Kidney (tissue), 14 donors: ENCODE data around the gene CAMSAP2. TPM values are rescaled to one million over a fixed set of nuclear protein-coding genes. Genes with fewer than 3 reads are reported as not detected.

Experiments
- DNase-seq, 5 donors: peaks; one replicate each; pipeline ENCODE4 v3.0.0-alpha.2; 2013 to 2020
- FAIRE-seq: peaks from 2 replicates; lab custom pipeline; 2012; peaks lifted over from hg19 to GRCh38; lab: Jason Lieb, UNC
- H3K27ac ChIP-seq, 2 donors: one replicate each; pipeline ENCODE4 v1.7.0; 2013; ENCODE audit warnings: low read depth in 2 of 2, low read length in 2 of 2, inconsistent platforms in 1 of 2
- H3K27me3 ChIP-seq: one replicate; pipeline ENCODE4 v1.7.1; 2013; ENCODE audit warnings: low read length, inconsistent platforms; ENCODE audit not compliant: control insufficient read depth, insufficient read depth
- H3K36me3 ChIP-seq, 3 donors: one replicate each; pipeline versions ENCODE4 v1.7.0 to v1.7.1; 2013; ENCODE audit warnings: low read length in 3 of 3, control low read depth in 1 of 3, inconsistent platforms in 1 of 3; ENCODE audit not compliant: insufficient read depth in 3 of 3, control insufficient read depth in 2 of 3
- H3K4me1 ChIP-seq, 3 donors: one replicate each; pipeline versions ENCODE4 v1.7.0 to v1.7.1; 2013; ENCODE audit warnings: low read length in 3 of 3, inconsistent platforms in 1 of 3, low read depth in 1 of 3; ENCODE audit not compliant: control insufficient read depth in 2 of 3, insufficient read depth in 2 of 3
- H3K4me3 ChIP-seq, 3 donors: one replicate each; pipeline versions ENCODE4 v1.7.0 to v1.8.1; 2013; ENCODE audit warnings: low read length in 3 of 3, control low read depth in 1 of 3, inconsistent platforms in 1 of 3
- H3K9ac ChIP-seq, 3 donors: one replicate each; pipeline versions ENCODE4 v1.7.0 to v1.7.1; 2013; ENCODE audit warnings: low read length in 3 of 3, control low read depth in 1 of 3, inconsistent platforms in 1 of 3
- H3K9me3 ChIP-seq, 3 donors: one replicate each; pipeline versions ENCODE4 v1.7.0 to v1.7.1; 2013; ENCODE audit warnings: low read length in 3 of 3, control low read depth in 1 of 3, inconsistent platforms in 1 of 3; ENCODE audit not compliant: control insufficient read depth in 2 of 3, insufficient read depth in 1 of 3
- CTCF ChIP-seq: IDR thresholded peaks from 3 replicates; pipeline ENCODE4 v1.5.1; 2012; ENCODE audit warnings: mild to moderate bottlenecking, moderate library complexity, borderline replicate concordance; ENCODE audit not compliant: insufficient read depth; ENCODE audit errors: extremely low read depth
- intact Hi-C: fragments of 100-400 bp; cut with DNase I; formaldehyde crosslinking; loops from one replicate; pipeline ENCODE4 v1.11.1; 2022
- polyA plus RNA-seq: library from polyadenylated mRNA; stranded (reverse); fragments of 350-450 nt; fragmentation: Illumina TruSeq; extraction: RNeasy Lipid Tissue Mini Kit (QIAGEN cat#74804); gene quantifications from one replicate; pipeline ENCODE4 v1.2.3, GENCODE V29; 2014; ENCODE audit warnings: low read depth, low replicate concordance; ENCODE audit not compliant: insufficient read depth
- total RNA-seq: library from RNA; stranded (reverse); fragmentation: NEBNext Ultra II Directional; extraction: Animal tissue kit (Norgen Biotek cat#: 25700); gene quantifications from one replicate; pipeline ENCODE4 v1.2.1, GENCODE V29; 2021
- donor health status: control.
- donor health status: control.
- donor health status: control.
- donor health status: control.
- donor health status: control.
- donor health status: DM: yes; HTN: yes; CAD: no.
- donor health status: Normal renal cell carcinoma (clear cell type).

Gene CAMSAP2
- total and polyA plus RNA-seq, 2 donors from 2014 or later, result 7.5 to 30.3 TPM

GRCh38 chr1:200733907-200734306, 4.8 kb upstream of the CAMSAP2 start:
- Histone ChIP-seq H3K27me3 (no peaks in the 10 kb centered on the region), H3K9ac (no peak overlapping the region), H3K9me3 (no peaks in the 10 kb centered on the region), H3K4me1 (peaks cover 0 to 6% (median 4%) of the 10 kb centered on the region in 3 donors), H3K4me3 (no peak overlapping the region), H3K27ac (no peak overlapping the region), H3K36me3 (no peaks in the 10 kb centered on the region)
- intact Hi-C loops, result no loop called here
- TF ChIP-seq CTCF, result no peak
- DNase-seq, result no peak
- FAIRE-seq, result no peak

GRCh38 chr1:200737647-200738291, 924 bp upstream of the CAMSAP2 start:
- Histone ChIP-seq H3K36me3 (no peaks in the 10 kb centered on the region), H3K9ac (peak overlapping the region in 2 of 3 donors; percentile 86 to 95), H3K9me3 (no peaks in the 10 kb centered on the region), H3K27me3 (no peaks in the 10 kb centered on the region), H3K4me3 (peak overlapping the region in 2 of 3 donors; percentile 78 to 92), H3K27ac (peak overlapping the region; percentile 6 to 55), H3K4me1 (peaks cover 6 to 7% (median 6%) of the 10 kb centered on the region in 3 donors)
- no peak for DNase-seq
- intact Hi-C loops, result no loop called here
- no peak for TF ChIP-seq CTCF
- no peak for FAIRE-seq

GRCh38 chr1:200738949-200739651, 407 bp downstream of the CAMSAP2 start:
- Histone ChIP-seq H3K27ac (peak overlapping the region; percentile 97 to 99), H3K27me3 (no peaks in the 10 kb centered on the region), H3K4me3 (peak overlapping the region; percentile 66 to 89 (median 75)), H3K9me3 (no peaks in the 10 kb centered on the region), H3K4me1 (peaks cover 6 to 7% (median 6%) of the 10 kb centered on the region in 3 donors), H3K9ac (peak overlapping the region; percentile 42 to 93 (median 91)), H3K36me3 (no peaks in the 10 kb centered on the region)
- FAIRE-seq, result no peak
- DNase-seq, result peak in 4 of 5 donors; percentile 82 to 93 (median 92)
- TF ChIP-seq CTCF, result no peak
- intact Hi-C loops, result no loop called here
